ACHN (cell line): ENCODE measurements around the gene ISCU.
"Not testable (repeated sequence)": the region's sequence is repeated elsewhere in the genome, so short reads cannot be mapped to it uniquely, and the experiment has no call there.

Experiments used
- DNase-seq: peaks from one replicate; pipeline ENCODE4 v3.0.0-alpha.2; 2015
- in situ Hi-C: cut with HindIII; loops from 2 replicates; pipeline ENCODE4 v1.10.0; 2017; ENCODE audit warnings: low sequenced_read_pairs, low pct_ligation_motif_present, low pct_unique_long_range_greater_than_20kb

Gene ISCU

DNA sequence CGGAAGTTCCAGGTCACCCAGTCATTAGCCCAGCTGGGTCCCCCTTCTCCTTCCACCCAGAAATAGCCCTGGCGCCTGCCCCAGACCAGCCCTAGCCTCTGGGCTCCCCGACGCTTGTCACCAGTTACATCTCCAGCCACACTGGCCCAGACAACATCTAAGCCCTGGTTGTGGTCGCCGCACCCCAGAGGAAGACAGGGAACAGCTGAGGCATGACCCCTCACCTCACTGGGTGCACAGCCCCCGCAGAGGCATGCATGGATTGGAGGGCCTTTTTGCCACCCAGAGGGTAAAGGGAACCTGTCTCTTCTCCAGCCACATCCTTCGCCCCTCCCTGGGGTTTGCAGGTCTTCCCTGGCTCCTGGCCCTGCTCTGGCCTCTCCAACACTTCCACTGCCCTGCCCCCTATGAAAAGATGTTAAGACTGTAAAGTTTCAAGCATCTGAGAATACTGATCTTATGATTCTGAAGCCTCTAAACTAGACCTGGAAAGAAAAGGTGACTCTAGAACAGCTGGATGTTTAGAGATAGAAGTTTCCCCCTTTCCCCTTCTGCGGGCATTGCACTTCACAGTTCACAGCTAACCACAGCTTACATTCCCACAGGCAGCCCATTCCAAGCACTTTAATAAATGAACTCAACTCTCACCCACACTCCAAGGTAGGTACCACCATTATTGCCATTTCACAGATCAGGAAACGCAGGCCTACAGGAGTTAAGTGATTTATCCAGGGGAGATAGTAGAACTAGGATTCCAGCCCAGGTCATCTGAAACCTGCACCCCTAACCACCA lies 20.8 kb downstream of the ISCU start:
- in situ Hi-C loops, result no loop called here
- no peak for DNase-seq

DNA sequence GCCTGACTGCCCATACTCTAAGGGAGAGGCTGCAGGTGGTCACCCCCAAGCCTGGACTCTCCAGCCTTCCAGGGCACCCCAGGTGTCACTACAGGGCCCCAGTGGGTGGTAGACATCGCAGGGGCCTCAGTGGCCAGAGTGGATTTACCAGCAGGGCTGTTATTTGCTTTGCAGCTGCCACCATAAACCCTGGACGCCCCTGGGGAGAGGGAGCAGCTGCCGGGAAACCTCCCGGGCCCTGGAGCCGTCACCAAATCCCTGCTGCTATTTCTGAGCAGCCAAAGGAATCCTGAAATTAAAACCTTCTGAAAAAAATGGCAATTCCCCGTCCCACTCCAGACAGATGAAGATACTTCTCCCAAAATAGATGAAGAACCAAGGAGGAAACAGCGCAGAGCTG lies 21.6 kb downstream of the ISCU start:
- no peak for DNase-seq
- in situ Hi-C loops, result no loop called here

DNA sequence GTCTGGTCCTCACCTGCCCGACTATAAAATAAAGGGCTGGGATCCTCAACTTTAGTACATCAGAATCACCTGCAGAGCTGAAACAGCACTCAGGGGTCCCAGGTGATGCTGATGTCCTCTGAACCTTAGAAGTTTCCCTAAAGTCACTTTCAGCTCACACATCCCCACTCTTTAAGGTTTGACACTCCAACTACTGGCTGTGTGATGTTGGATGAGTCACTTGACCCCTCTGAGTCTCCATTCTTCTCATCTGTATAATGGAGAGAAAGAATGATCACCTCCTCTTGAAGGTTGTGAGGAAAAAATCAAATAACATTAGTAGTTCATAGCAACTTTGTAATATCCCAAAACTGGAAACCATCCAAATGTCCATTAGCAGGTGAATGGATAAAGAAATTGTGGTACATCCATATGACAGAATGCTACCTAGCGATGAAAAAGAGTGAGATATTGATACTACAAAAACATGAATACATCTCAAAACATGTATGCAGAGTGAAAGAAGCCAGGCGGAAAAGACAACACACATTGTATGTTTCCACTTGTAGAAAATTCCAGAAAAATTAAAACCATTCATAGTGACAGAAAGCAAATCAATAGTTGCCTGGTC lies 22.2 kb downstream of the ISCU start:
- no peak for DNase-seq
- in situ Hi-C loops, result no loop called here

DNA sequence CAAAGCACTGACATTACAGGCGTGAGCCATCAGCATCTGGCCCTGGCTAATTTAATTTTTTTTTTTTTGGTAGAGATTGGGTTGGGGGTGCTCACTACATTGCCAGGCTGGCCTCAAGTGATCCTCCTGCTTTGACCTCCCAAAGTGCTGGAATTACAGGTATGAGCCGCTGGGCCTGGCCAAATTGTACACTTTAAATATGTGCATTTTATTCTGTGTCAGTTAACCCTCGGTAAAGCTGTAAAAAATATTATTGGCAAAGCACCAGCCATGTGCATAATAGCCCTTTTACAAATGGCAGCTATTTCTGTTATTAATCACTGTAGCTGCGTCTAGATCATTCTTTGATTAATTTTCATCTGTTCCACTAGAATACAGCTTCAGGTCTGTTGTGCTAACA lies 23.5 kb downstream of the ISCU start:
- in situ Hi-C loops, result no loop called here
- DNase-seq, result no peak

DNA sequence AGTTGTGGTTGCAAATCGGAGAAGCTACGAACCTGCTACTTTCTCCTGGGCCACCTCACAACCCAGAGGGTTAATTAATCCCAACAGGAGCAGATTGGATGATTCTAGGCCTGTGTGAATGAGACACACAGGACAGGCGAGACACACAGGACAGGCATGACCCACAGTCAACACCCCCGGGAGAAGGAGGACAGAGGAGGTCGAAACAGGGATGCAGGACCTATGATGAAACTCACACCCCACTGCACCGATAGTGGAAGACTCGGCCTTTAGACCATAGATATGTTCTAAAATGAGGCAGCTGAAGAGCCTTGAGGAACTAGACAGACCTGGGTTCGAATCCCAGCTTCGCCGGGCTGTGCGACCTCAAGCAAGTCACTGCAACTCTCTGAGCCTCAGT lies 23.9 kb downstream of the ISCU start:
- in situ Hi-C loops, result no loop called here

DNA sequence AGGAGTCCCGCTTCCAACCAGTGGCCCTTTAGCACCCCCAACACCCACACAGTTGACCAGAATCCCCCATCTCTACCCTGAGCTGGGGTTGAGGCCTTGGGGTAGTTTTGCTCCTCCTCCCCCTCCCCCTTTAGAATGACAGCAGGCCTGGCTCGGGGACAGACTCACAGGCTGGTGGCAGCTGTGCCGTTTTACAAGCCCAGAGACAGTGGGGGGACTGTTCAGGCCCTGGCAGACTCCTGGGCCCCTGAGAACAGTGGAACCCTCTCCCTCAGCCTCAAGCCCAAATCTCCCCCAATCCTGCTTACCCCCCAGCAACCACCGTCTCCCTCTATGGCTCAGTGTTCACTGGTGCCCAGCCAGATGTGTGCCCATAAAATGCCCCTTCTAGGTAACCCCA lies 25.4 kb downstream of the ISCU start:
- in situ Hi-C loops, result no loop called here
- no peak for DNase-seq

More for the DNA sequence above, 23.9 kb downstream of the ISCU start:
- no peak for DNase-seq

DNA sequence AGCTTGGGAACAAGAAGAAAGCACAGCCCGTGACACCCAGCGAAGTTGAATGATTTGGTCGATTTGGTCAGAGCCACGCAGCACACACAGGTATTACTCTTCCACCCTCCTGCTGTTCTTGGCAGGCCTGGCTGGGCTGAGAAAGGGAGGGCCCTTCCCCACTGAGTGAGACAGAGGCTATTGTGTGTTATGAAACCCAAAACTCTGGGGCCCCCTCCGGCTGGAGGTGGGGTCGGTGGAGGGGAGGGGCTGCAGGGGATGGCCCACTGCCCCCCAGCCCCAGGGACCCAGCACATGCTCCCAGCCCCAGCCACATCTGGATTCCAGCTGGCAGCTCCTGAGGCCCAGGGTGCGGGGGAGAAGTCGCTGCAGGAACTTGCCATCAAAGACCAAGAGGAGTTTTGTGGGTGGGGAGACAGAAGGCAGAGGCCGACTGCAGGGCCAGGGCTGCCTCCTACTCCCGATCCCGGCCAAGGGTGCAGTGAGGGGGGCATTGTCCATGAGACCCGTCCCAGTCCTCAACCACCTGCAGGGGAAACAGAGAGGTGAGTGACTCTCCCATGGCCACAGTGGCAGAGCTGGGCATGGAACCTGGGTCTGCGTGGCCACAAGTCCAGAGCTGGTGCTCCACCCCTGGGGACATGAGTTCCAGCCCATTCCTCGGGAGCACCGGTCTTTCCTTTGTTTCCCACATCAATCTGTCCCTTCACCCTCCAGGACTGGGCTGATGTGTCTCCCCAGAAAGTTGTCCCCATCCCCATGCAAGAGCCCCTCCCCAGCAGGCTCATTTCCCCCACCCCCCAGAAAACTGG lies 26.8 kb downstream of the ISCU start:
- DNase-seq, result no peak
- in situ Hi-C loops, result no loop called here

DNA sequence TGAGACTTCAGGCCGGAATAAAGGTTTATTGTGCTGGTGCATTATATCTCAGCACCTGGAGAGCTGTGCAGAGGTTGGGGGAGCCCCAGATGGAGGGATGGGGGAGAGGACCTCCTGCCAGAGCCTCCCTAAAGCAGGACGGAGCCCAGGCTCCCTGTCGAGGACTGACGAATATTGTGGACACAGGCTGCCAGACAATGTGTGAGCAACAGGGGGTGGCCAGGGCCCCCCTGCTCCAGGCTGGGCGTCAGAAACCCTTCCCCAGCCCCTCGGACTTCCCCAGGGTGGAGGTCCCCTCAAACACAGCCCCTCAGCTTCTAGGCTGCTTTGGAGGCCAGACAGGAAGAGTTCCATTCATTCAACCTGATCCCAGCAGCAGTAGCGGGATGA lies 27.4 kb downstream of the ISCU start:
- in situ Hi-C loops, result no loop called here
- DNase-seq, result no peak

DNA sequence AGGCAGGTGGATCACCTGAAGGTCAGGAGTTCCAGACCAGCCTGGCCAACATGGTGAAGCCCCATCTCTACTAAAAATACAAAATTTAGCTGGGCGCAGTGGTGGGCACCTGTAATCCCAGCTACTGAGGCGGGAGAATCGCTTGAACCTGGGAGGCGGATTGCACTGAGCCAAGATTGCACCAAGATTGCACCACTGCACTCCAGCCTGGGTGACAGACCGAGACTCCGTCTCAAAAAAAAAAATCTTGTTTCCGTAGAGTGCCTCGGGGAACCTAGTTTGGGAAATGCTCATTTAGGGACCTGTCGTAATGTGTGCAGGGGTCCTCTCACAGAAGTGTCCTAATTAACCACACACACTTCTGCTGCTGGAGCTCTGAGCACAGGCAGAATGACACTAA lies 28.1 kb downstream of the ISCU start:
- DNase-seq, in situ Hi-C loops: not testable (repeated sequence)

DNA sequence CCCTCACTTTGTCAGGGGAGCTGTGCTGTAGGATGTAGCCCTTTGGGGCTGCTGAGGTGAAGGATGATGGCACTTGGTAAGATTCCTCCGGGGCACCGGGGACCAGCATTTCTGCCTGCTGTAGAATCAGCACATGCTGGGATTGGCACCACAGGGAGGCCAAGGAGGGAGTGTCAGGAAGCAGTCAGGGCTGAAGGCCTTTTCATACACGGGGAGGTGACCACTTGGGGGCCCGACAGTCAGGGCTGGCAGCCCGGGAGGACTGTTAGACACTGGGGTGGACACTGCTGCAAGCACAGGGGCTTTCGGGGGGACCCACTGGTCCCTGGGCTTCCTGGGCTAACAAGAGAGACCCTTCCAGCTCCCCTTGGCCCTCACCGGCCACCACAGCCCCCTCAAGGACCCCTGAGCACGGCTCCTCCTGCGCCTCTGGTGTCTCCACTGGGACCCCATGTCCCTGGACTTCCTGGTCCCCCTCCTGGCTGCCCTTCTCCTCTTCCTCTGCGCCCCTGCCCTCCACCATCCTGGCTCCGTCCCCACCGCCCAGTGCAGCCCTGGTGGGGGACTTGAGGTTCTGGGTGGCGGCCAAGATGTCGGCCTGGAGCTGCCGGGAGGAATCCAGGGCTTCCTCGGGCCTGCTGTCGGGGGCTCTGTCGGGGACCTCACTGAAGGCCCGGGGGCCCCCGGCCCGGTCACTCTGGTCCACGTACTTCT lies 29.0 kb downstream of the ISCU start:
- in situ Hi-C loops, result no loop called here
- DNase-seq, result no peak

DNA sequence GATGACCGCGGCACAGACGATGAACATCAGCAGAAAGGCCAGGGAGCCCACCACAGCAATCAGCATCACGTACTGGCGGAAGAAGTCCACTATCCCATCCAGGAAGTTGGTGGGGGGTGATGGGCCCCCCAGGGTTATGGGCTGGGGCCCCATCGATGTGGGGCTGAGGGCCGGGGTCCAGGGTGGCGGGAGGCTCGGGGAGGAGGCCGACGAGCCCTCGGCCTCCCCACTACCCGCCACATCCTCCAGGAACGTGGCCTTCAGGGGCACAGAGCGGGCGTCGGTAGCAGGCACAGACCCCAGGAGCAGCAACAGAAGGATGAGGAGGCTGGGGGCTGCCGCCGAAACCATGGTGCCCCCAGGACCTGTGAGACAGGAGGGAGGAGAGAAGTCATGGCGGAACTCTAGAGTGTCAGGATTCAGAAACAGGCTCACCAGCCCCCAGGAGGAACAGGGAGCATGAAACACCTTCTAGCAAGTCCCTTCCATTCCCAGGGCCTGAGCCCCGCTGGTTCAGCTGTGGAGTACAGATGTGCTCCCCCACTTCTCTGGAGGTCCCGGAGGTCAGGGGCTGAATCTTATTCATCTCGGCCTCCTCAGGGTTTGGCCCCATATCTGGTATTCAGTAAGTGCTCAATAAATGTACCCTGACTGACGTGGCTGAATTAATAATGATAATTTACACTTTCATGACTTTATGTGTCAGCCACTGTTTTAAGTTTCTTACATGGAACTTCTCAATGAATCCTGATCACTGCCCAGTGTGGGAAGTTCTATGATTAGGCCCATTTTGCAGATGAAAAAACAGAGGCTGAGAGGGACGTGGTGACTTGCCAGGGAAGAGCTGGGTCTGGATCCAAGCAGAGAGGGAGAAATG lies 29.9 kb downstream of the ISCU start:
- in situ Hi-C loops, result no loop called here
- DNase-seq, result no peak

DNA sequence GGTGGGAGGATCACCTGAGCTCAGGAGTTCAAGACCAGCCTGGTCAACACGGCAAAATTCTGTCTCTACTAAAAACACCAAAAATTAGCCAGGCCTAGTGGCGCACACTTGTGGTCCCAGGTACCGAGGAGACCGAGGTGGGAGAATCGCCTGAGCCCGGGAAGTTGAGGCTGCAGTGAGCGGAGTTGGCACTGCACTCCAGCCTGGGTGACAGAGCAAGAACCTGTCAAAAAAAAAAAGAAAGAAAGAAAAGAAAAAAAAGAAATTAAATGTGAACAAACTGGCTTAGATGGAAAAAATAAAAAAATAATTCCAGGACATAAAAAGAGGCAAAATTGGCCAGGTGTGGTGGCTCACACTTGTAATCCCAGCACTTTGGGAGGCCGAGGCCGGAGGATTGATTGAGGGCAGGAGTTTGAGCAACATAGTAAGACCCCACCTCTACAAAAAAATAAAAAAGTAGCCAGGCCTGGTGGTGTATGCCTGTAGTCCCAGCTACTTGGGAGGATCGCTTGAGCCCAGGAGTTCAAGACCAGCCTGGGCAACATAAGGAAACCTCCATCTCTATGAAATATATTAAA lies 32.0 kb downstream of the ISCU start:
- no peak for DNase-seq
- in situ Hi-C loops, result no loop called here

DNA sequence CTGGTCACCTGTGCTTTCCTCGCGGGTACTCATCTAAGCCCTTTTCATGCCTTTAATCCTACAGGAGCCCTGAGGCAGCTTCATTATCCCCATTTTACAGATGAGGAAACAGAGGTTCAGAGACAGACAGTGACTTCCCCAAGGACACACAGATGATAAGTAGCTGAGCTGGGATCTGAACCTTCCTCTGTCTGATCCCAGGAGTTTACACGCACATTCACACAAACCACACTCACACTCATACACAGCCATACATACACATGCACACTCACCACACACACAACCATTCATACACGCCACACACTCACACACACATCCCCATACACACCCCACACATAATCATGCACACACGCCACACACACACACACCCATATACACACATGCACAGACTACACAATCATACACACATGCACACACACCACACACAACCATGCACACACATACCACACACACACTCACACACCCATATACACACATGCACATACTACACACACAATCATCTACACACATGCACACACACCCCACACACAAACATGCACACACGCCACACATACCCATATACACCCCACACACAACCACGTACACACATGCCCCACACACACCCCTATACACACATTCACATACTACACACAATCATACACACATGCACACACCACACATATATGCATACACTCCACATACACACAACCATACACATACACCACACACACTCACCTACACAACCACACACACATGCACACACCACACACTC lies 32.7 kb downstream of the ISCU start:
- in situ Hi-C loops, result no loop called here
- no peak for DNase-seq

DNA sequence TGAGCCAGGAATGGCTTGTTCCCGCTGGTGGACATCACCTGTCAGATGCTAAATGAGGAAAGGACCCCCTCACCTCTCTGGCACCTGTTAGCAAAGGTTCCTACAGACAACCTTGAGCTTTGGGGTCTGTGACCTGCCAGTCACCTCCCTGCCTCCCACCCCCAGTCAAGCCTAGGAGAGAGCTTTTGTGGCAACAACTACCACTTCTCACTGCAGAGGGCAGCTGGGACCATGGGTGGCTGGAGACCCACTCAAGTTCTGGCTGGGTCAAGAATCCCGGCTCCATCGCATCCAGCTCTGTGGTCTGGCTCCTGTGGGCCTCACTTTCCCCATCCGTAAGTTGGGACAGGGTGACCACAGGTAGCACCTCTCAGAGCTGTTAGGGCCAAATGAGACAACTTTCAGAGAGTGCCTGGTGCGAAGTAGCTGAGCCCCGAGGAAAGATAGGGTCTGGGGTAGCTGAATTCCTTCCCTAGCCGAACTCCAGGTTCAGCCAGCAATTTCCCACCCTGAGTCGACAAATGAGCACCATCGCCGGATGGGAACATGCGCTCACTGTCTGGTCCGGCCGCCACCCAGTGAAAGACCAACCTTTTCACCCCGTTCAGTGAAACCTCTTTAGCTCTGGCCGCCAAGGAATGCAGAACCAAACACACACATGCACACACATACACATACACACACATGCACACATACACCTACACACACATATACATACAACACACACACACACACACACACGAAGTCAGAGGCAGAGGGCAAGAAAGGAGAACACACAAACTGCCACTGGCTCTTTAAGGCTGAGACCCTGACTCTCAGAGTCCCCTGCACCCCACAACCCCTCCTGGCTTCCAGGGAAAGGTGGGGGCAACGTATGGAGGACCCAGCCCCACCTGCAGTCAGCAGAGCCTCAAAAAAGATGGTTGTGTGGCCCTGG lies 33.6 kb downstream of the ISCU start:
- in situ Hi-C loops, result no loop called here
- no peak for DNase-seq

DNA sequence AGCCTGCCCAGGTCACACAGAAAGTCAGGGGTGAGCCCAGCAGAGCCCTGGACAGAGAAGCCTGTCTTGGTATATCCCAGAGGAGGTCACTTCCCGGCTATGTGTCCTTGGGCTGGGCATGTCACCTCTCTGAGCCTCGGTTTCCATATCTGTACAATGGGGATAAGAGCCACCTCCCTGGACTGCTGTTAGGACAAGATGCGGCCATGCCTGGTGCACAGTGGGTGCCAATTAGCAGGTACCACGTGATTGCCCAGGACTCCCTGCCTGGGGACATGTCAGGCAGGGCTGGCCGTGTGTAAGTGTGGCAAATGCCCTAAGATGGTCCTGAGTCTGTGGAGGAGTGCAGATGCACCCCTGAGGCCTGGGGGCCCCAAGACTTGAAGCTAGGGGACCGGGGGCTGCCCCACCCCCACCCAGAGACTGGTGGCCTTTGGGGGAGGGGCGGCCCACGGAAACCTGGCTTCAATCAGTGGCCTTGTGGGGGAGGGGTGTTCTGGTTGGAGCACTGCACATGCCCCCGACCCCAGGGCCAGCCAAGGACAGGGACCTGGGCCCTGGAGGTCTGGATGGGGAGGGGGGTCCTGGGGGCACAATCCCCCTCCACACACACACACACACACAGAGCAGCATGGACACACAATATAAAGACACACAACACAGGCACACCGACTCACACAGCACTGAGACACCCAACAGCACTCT lies 34.6 kb downstream of the ISCU start:
- in situ Hi-C loops, result no loop called here
- DNase-seq, result no peak
